Spleen (tissue), 11 donors: ENCODE data around the gene ITGAV. TPM values are rescaled to one million over a fixed set of nuclear protein-coding genes. Genes with fewer than 3 reads are reported as not detected.
A peak's percentile ranks its signal among the peaks of the same experiment; 100 is the strongest.

Experiments used
- DNase-seq: peaks from one replicate; pipeline ENCODE4 v3.0.0-alpha.2; 2020
- H3K27ac ChIP-seq, 8 donors: fragments of 200-600 bp; sonication (generic) in 7 of 8; 1 replicate in 4 of 8; 2 replicates in 4 of 8; pipeline versions ENCODE4 v1.5.0 to v1.8.0; 2016 to 2021; ENCODE audit warnings: inconsistent platforms in 4 of 8, mild to moderate bottlenecking in 4 of 8, moderate library complexity in 1 of 8
- H3K27me3 ChIP-seq, 7 donors: fragments of 200-600 bp; sonication (generic) in 6 of 7; replicated peaks in 1 of 7; 1 replicate in 4 of 7; 2 replicates in 3 of 7; pipeline versions ENCODE4 v1.5.0 to v1.8.0; 2016 to 2021; ENCODE audit warnings: inconsistent platforms in 3 of 7, mild to moderate bottlenecking in 1 of 7
- H3K36me3 ChIP-seq, 6 donors: fragments of 200-600 bp; sonication (generic) in 5 of 6; 1 replicate in 4 of 6; 2 replicates in 2 of 6; pipeline versions ENCODE4 v1.5.0 to v1.8.0; 2016 to 2021; ENCODE audit warnings: inconsistent platforms in 2 of 6
- H3K4me1 ChIP-seq, 6 donors: fragments of 200-600 bp; sonication (generic) in 5 of 6; 1 replicate in 3 of 6; 2 replicates in 3 of 6; pipeline versions ENCODE4 v1.5.0 to v1.8.0; 2016 to 2021; ENCODE audit warnings: inconsistent platforms in 3 of 6
- H3K4me3 ChIP-seq, 8 donors: fragments of 200-600 bp; sonication (generic) in 7 of 8; 1 replicate in 4 of 8; 2 replicates in 4 of 8; pipeline versions ENCODE4 v1.5.0 to v1.8.0; 2016 to 2021; ENCODE audit warnings: inconsistent platforms in 4 of 8, mild to moderate bottlenecking in 4 of 8, moderate library complexity in 2 of 8
- H3K9me3 ChIP-seq, 8 donors: fragments of 200-600 bp; sonication (generic) in 7 of 8; 1 replicate in 4 of 8; 2 replicates in 4 of 8; pipeline versions ENCODE4 v1.5.0 to v1.8.0; 2016 to 2021; ENCODE audit warnings: inconsistent platforms in 4 of 8
- POLR2A ChIP-seq, 3 donors: fragments of 450-650 bp; IDR thresholded peaks; one replicate each; pipeline ENCODE4 v1.5.1; 2017; ENCODE audit warnings: antibody characterized with exemption in 3 of 3, mild to moderate bottlenecking in 1 of 3
- POLR2AphosphoS5 ChIP-seq, 3 donors: sonication (generic); formaldehyde crosslinking; IDR thresholded peaks; one replicate each; pipeline ENCODE4 v1.5.1; 2017; ENCODE audit warnings: antibody characterized with exemption in 3 of 3
- WGBS, 5 donors: extraction: QIAGEN DNeasy Blood & Tissue Kit in 3 of 5; methylation state at CpG; one replicate each; pipeline versions ENCODE4 v1.1.5 to v1.1.7; 2013 to 2018; 5-methylcytosine and 5-hydroxymethylcytosine counted together
- intact Hi-C: fragments of 100-400 bp; cut with DNase I; formaldehyde crosslinking; loops from one replicate; pipeline ENCODE4 v1.15.0; 2023; ENCODE audit warnings: low total_unique reads
- polyA plus RNA-seq, 3 donors: library from polyadenylated mRNA; stranded (reverse); fragments of 200-250 nt; gene quantifications; one replicate each; pipeline ENCODE4 v1.2.1, GENCODE V29; 2013
- total RNA-seq, 7 donors: library from RNA; depleted of rRNA in 3 of 7; stranded (reverse); fragments of >200 nt in 3 of 7; fragmentation: NEBNext Ultra II Directional in 4 of 7; extraction: Animal tissue kit (Norgen Biotek cat#: 25700) in 4 of 7; gene quantifications; one replicate each; pipeline versions ENCODE4 v1.1.0 to v1.2.1, GENCODE V29; 2016 to 2021
- TF ChIP-seq, protein P1 (sequence below), 11 experiments: fragments of 200-600 bp in 7 of 11; fragments of 450-650 bp in 4 of 11; sonication (generic) in 4 of 11; IDR thresholded peaks in 8 of 11; conservative IDR thresholded peaks in 3 of 11; 1 replicate in 7 of 11; 2 replicates in 4 of 11; pipeline versions ENCODE4 v1.4.0 to v1.8.0; 2016 to 2021; ENCODE audit warnings: antibody characterized with exemption in 11 of 11, inconsistent platforms in 4 of 11, mild to moderate bottlenecking in 1 of 11
- donor health status: healthy with polysubstance abuse.
- donor health status: DM: no; HTN: no; CAD: no; lungs with moderate emphysema.
- donor health status: DM: no; HTN: no; CAD: no.
- donor health status: Bipolar disorder and iron deficiency.
- donor health status: healthy.
- donor health status: DM: no; HTN: no; CAD: no.
- donor health status: DM: yes; HTN: yes; CAD: no.

The ITGAV gene
- total and polyA plus RNA-seq, 10 donors = 5.6 to 85.4 (median 60.8) TPM

DNA sequence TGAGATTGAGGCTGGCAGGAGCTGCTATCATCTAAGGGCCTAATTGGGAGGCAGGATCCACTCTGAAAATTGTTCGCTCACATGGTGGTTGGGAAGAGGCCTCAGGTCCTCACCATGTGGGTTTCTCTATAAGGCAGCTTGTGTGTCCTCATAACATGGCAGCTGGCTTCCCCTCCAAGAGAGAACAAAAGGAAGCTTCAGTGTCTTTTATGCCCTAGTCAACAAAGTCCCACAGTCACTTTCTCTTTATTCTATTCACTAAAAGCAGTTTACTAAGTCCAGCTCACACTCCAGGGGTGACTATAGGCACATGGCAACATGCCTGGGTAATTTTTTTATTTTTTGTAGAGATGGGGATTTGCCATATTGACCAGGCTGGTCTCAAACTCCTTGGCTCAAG, 5.8 kb upstream of the ITGAV start:
- Histone ChIP-seq H3K27me3 (no peaks in the 10 kb centered on the region), H3K4me1 (peaks cover 4 to 9% (median 7%) of the 10 kb centered on the region in 6 donors), H3K9me3 (no peaks in the 10 kb centered on the region), H3K27ac (no peak overlapping the region), H3K36me3 (no peaks in the 10 kb centered on the region), H3K4me3 (no peak overlapping the region)
- TF ChIP-seq, protein P1, sequence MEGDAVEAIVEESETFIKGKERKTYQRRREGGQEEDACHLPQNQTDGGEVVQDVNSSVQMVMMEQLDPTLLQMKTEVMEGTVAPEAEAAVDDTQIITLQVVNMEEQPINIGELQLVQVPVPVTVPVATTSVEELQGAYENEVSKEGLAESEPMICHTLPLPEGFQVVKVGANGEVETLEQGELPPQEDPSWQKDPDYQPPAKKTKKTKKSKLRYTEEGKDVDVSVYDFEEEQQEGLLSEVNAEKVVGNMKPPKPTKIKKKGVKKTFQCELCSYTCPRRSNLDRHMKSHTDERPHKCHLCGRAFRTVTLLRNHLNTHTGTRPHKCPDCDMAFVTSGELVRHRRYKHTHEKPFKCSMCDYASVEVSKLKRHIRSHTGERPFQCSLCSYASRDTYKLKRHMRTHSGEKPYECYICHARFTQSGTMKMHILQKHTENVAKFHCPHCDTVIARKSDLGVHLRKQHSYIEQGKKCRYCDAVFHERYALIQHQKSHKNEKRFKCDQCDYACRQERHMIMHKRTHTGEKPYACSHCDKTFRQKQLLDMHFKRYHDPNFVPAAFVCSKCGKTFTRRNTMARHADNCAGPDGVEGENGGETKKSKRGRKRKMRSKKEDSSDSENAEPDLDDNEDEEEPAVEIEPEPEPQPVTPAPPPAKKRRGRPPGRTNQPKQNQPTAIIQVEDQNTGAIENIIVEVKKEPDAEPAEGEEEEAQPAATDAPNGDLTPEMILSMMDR (IDR thresholded peaks at IDR 0.05 in 8 of 11, conservative IDR thresholded peaks at IDR 0.05 in 3 of 11) = no peak
- intact Hi-C loops = no loop called here
- DNase-seq = no peak
- 83 to 100% (median 100%) methylated on average over 1 of the region's 1 CpG for WGBS, 5 donors

DNA sequence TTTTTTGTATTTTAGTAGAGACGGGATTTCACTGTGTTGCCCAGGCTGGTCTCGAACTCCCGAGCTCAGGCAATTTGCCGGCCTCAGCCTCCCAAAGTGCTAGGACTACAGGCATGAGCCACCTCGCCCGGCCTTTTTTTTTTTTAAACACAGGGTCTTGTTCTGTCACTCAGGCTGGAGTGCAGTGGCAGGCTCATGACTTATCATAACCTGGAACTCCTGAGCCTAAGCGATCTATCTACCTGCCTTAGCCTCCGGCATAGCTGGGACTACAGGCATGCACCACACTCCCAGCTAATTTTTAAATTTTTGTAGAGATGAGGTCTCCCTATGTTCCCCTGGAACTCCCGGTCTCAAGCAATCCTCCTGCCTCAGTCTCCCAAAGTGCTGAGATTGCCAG, 1.4 kb upstream of the ITGAV start:
- WGBS, 5 donors = 91 to 99% (median 97%) methylated on average over 9 of the region's 9 CpGs
- Histone ChIP-seq H3K4me1 (peaks cover 20 to 45% (median 36%) of the 10 kb centered on the region in 6 donors), H3K4me3 (peak overlapping the region in 1 of 8 donors; percentile 93), H3K9me3 (no peaks in the 10 kb centered on the region), H3K27ac (peak overlapping the region in 3 of 8 donors; percentile 84 to 97 (median 93)), H3K27me3 (no peaks in the 10 kb centered on the region), H3K36me3 (no peaks in the 10 kb centered on the region)
- intact Hi-C loops = no loop called here
- TF ChIP-seq POLR2AphosphoS5 (IDR thresholded peaks at IDR 0.05) (no peak), POLR2A (IDR thresholded peaks at IDR 0.05) (no peak)
- no peak for DNase-seq

DNA sequence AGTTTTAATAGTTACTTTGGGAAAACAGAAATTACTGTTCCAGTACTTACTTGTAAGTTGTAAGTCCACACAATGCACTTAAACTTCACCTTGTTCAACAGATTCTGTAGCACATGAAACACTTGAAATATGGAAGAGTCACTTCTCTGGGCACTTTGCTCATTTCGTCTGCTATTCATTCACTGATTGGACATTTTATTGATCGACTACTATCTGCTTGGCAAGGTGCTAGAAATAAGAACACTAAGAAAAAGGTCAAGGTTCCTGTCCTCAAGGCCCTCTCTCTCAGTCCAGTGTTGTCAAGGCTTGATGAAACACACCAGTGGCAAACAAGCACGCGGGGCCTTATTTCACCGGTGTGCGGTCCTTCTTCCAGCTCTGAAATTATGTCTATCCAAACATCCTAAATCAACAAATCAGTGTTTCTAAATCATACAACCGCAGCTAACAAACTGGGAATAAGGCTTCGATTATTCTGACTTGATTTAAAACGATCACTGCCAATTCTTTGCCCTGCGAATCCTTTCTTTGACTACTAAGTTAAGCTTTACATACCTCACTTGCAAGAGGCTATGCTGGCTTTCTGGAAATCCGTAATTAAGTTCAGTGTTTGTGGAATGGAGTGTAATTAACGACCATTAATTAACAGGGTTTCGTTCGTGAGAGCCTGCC, 780 bp upstream of the ITGAV start:
- no peak for TF ChIP-seq POLR2A (IDR thresholded peaks at IDR 0.05)
- Histone ChIP-seq H3K27ac (peak overlapping the region; percentile 84 to 97 (median 94)), H3K36me3 (no peaks in the 10 kb centered on the region), H3K4me3 (peak overlapping the region; percentile 74 to 95 (median 90)), H3K9me3 (no peaks in the 10 kb centered on the region), H3K4me1 (peaks cover 20 to 50% (median 42%) of the 10 kb centered on the region in 6 donors), H3K27me3 (no peaks in the 10 kb centered on the region)
- intact Hi-C loops = no loop called here
- no peak for DNase-seq
- 36 to 45% (median 39%) methylated on average over 14 of the region's 14 CpGs for WGBS, 5 donors

DNA sequence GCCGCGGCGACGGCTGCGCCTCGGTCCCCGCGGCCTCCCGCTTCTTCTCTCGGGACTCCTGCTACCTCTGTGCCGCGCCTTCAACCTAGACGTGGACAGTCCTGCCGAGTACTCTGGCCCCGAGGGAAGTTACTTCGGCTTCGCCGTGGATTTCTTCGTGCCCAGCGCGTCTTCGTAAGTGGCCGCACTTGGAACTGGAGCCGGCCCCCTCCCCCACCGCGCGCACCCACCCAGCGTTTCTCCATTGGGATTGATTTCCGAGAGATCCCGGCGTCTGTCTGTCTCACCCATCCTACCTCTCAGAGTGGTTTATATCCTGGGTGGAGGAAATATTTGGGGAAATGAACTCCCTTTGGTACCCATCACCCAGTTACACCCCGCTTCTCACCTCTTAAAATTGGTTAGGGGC, 498 bp downstream of the ITGAV start:
- 0 to 2% (median 1%) methylated on average over 24 to 32 of the region's 32 CpGs for WGBS, 5 donors
- H3K36me3 ChIP-seq = no peaks in the 10 kb centered on the region
- DNase-seq = no peak
- TF ChIP-seq, protein P1 (IDR thresholded peaks at IDR 0.05 in 8 of 11, conservative IDR thresholded peaks at IDR 0.05 in 3 of 11) = no peak
- no peak for TF ChIP-seq POLR2A (IDR thresholded peaks at IDR 0.05)
- no peak for TF ChIP-seq POLR2AphosphoS5 (IDR thresholded peaks at IDR 0.05)
- peak overlapping the region; percentile 84 to 97 (median 94) for H3K27ac ChIP-seq
- H3K4me3 ChIP-seq = peak overlapping the region; percentile 74 to 95 (median 90)
- no peaks in the 10 kb centered on the region for H3K27me3 ChIP-seq
- no peaks in the 10 kb centered on the region for H3K9me3 ChIP-seq
- intact Hi-C loops = loop anchor here (10.0 kb wide), 1 partner anchor 86 kb away; no protein-coding TSS in a partner anchor
- peaks cover 20 to 63% (median 50%) of the 10 kb centered on the region in 6 donors for H3K4me1 ChIP-seq

DNA sequence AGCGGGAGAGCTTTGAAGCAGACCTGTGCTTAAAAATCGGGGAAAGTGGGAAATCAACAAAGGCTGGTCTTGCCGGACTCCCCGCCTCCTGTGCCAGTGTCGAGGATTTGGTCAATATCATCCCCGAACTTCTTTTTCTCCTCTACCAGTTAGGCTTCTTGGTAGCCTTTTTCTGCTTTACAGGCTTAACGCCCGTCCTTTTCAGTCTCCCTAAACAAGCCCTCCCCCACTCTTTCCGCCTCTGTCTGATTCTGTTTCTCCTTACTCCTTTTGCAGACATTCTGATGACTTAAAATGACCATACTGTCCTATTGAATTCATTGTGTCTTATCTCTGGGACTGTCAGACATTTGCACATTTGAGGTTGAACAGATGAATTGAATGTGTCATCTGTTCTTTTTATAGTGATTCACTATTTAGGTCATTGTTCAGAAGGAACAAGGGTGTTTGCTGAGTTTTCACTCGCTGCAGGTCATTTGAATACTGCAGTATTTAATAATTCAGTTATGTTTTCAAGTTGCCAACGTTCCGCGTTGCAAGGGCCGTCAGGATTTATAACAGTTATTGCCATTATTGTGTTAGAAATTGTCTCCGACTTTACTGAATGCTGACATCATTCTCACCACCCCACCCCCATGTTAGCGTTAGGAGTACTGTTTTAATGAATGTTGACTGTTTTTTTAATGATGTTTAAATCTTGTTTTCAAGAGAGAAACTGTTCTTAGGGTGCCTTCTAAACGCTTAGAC, 1.1 kb downstream of the ITGAV start:
- H3K27ac ChIP-seq = peak overlapping the region; percentile 84 to 97 (median 94)
- H3K36me3 ChIP-seq = no peaks in the 10 kb centered on the region
- intact Hi-C loops = loop anchor here (10.0 kb wide), 1 partner anchor 86 kb away; no protein-coding TSS in a partner anchor
- peaks cover 20 to 66% (median 50%) of the 10 kb centered on the region in 6 donors for H3K4me1 ChIP-seq
- H3K9me3 ChIP-seq = no peaks in the 10 kb centered on the region
- H3K4me3 ChIP-seq = peak overlapping the region; percentile 74 to 95 (median 90)
- no peaks in the 10 kb centered on the region for H3K27me3 ChIP-seq
- no peak for DNase-seq
- TF ChIP-seq, protein P1 (IDR thresholded peaks at IDR 0.05 in 8 of 11, conservative IDR thresholded peaks at IDR 0.05 in 3 of 11) = no peak
- no peak for TF ChIP-seq POLR2AphosphoS5 (IDR thresholded peaks at IDR 0.05)
- peak in 1 of 3 donors; percentile 10 for TF ChIP-seq POLR2A (IDR thresholded peaks at IDR 0.05)
- 1 to 2% (median 1%) methylated on average over 17 of the region's 17 CpGs for WGBS, 5 donors
